GM12878 (cell line): ENCODE measurements around the gene GDF11. TPM values are rescaled to one million over a fixed set of nuclear protein-coding genes. Genes with fewer than 3 reads are reported as not detected.
"Not testable (repeated sequence)": the region's sequence is repeated elsewhere in the genome, so short reads cannot be mapped to it uniquely, and the experiment has no call there.

ENCODE experiments used
- ATAC-seq: fragments of 200-7000 bp; cut with Tn5 transposase; 3 replicates; pipeline ENCODE4 v1.9.1; 2020; ENCODE audit warnings: mild to moderate bottlenecking, moderate library complexity
- BruUV-seq: library from RNA; stranded (reverse); fragments of 400-500 nt; replicated peaks from 2 replicates; lab custom pipeline; 2021; lab: Mats Ljungman, UMichigan
- CTCF ChIA-PET: fragments of 300-600 bp; sonication (Branson Sonifier 250); formaldehyde crosslinking; extraction: SDS; loops from one replicate; lab custom pipeline; 2021; ENCODE audit warnings: inconsistent platforms; lab: Yijun Ruan, JAX
- POLR2A ChIA-PET: fragments of 350-600 bp; formaldehyde crosslinking; extraction: SDS; loops from one replicate; lab custom pipeline; 2021; ENCODE audit warnings: inconsistent platforms; lab: Charles Lee
- RAD21 ChIA-PET: fragments of 300-600 bp; sonication (Branson Sonifier 250); formaldehyde crosslinking; loops from one replicate; lab custom pipeline; 2023; ENCODE audit warnings: antibody characterized with exemption; ENCODE audit not compliant: unreplicated experiment; lab: Charles Lee
- SMC1A ChIA-PET: fragments of 300-600 bp; sonication (Branson Sonifier 250); formaldehyde crosslinking; loops from one replicate; lab custom pipeline; 2023; ENCODE audit not compliant: unreplicated experiment, uncharacterized antibody; lab: Charles Lee
- DNase-seq: peaks from one replicate; pipeline ENCODE4 v3.0.0-alpha.2; 2011; ENCODE audit warnings: low read depth, low spot score
- FAIRE-seq: peaks from 3 replicates; lab custom pipeline; 2011; peaks lifted over from hg19 to GRCh38; lab: Jason Lieb, UNC
- H2AFZ ChIP-seq: 2 replicates; pipeline ENCODE4 v1.6.0; 2011; ENCODE audit warnings: low read depth, low read length, control low read depth; ENCODE audit not compliant: control insufficient read depth
- H3K27ac ChIP-seq: 2 replicates; pipeline ENCODE4 v1.5.1; 2011; ENCODE audit warnings: control low read depth; ENCODE audit not compliant: control insufficient read depth, insufficient read depth
- H3K27me3 ChIP-seq, 2 experiments: replicated peaks in 1 of 2; 2 replicates each; pipeline versions ENCODE4 v1.6.0 to v1.6.1; 2011; ENCODE audit warnings: low read length in 1 of 2; ENCODE audit not compliant: control insufficient read depth in 2 of 2, insufficient read depth in 2 of 2
- H3K36me3 ChIP-seq, 2 experiments: 2 replicates each; pipeline ENCODE4 v1.5.1; 2011; ENCODE audit warnings: low read length in 1 of 2; ENCODE audit not compliant: control insufficient read depth in 2 of 2, insufficient read depth in 2 of 2
- H3K4me1 ChIP-seq: 2 replicates; pipeline ENCODE4 v1.6.1; 2011; ENCODE audit warnings: mild to moderate bottlenecking, low read length, moderate library complexity, mixed read lengths; ENCODE audit not compliant: control insufficient read depth, insufficient read depth
- H3K4me2 ChIP-seq: 2 replicates; pipeline ENCODE4 v1.6.0; 2011; ENCODE audit warnings: control low read depth; ENCODE audit not compliant: control insufficient read depth, insufficient read depth
- H3K4me3 ChIP-seq: fragments of 200-600 bp; sonication (generic); 2 replicates; pipeline ENCODE4 v1.5.1; 2016
- H3K79me2 ChIP-seq: 2 replicates; pipeline ENCODE4 v1.6.0; 2011; ENCODE audit warnings: low read length; ENCODE audit not compliant: control insufficient read depth, insufficient read depth
- H3K9ac ChIP-seq: 2 replicates; pipeline ENCODE4 v1.8.0; 2011; ENCODE audit warnings: low read length, control low read depth, mixed read lengths; ENCODE audit not compliant: control insufficient read depth, insufficient read depth
- H3K9me3 ChIP-seq: replicated peaks from 3 replicates; pipeline ENCODE4 v1.5.1; 2011; ENCODE audit warnings: mild to moderate bottlenecking, low read length; ENCODE audit not compliant: control insufficient read depth, insufficient read depth
- H4K20me1 ChIP-seq: 2 replicates; pipeline ENCODE4 v1.6.0; 2011; ENCODE audit not compliant: control insufficient read depth, insufficient read depth
- KAT2A ChIP-seq: conservative IDR thresholded peaks from 2 replicates; pipeline ENCODE4 v1.6.1; 2011; ENCODE audit warnings: low read depth, low read length; ENCODE audit not compliant: control insufficient read depth
- NFXL1 ChIP-seq: fragments of 450-650 bp; IDR thresholded peaks from 2 replicates; pipeline ENCODE4 v1.6.1; 2017; ENCODE audit warnings: antibody characterized with exemption, mild to moderate bottlenecking, borderline replicate concordance
- POLR2A ChIP-seq: IDR thresholded peaks from 2 replicates; pipeline ENCODE4 v1.6.1; 2011; ENCODE audit warnings: low read depth, mild to moderate bottlenecking, low read length
- POLR2AphosphoS2 ChIP-seq: IDR thresholded peaks from 2 replicates; pipeline ENCODE4 v1.6.1; 2011; ENCODE audit warnings: low read depth, mild to moderate bottlenecking, low read length, improper control_type of control experiment, moderate library complexity
- ZNF687 ChIP-seq: fragments of 450-650 bp; IDR thresholded peaks from 2 replicates; pipeline ENCODE4 v1.6.1; 2017; ENCODE audit warnings: mild to moderate bottlenecking, moderate library complexity
- WGBS: methylation state at CpG from one replicate; pipeline ENCODE4 v1.1.6; 2016; ENCODE audit warnings: low lambda C conversion rate; ENCODE audit not compliant: insufficient replicate concordance, insufficient coverage; ENCODE audit errors: missing lambda C conversion rate; 5-methylcytosine and 5-hydroxymethylcytosine counted together
- in situ Hi-C: fragments of 300-500 bp; cut with MboI; formaldehyde crosslinking; loops from 9 replicates; pipeline ENCODE4 v1.14.3; 2018; ENCODE audit warnings: mixed read lengths
- intact Hi-C: fragments of 100-400 bp; cut with micrococcal nuclease; formaldehyde crosslinking; loops from one replicate; pipeline ENCODE4 v1.14.2; 2022; ENCODE audit not compliant: unreplicated experiment
- polyA plus RNA-seq, 11 experiments: library from polyadenylated mRNA; depleted of rRNA in 4 of 11; unstranded in 6 of 11; stranded (reverse) in 5 of 11; fragments of >200 nt; fragmentation: Nextera tagmentation in 4 of 11; fragmentation: Illumina TruSeq in 1 of 11; extraction: Ambion mirVana in 4 of 11; extraction: Trizol in 1 of 11; gene quantifications; 1 replicate in 1 of 11; 2 replicates in 10 of 11; pipeline versions ENCODE4 v1.2.1 to v1.2.3, GENCODE V29; 2011 to 2016; ENCODE audit warnings: inconsistent platforms in 2 of 11, missing spikeins in 2 of 11, low read depth in 1 of 11
- total RNA-seq, 4 experiments: library from RNA; depleted of rRNA in 3 of 4; stranded (reverse); fragments of >200 nt in 3 of 4; fragmentation: Illumina TruSeq in 1 of 4; extraction: Trizol in 1 of 4; gene quantifications; 2 replicates each; pipeline versions ENCODE4 v1.2.1 to v1.2.3, GENCODE V29; 2013 to 2021
- TF ChIP-seq, protein P1 (sequence below): fragments of 450-650 bp; formaldehyde crosslinking; IDR thresholded peaks from 2 replicates; pipeline ENCODE4 v1.4.0; 2020; ENCODE audit warnings: mild to moderate bottlenecking, moderate library complexity
- TF ChIP-seq, protein P2 (sequence below): fragments of 450-650 bp; formaldehyde crosslinking; IDR thresholded peaks from 2 replicates; pipeline ENCODE4 v1.4.0; 2022; ENCODE audit warnings: mild to moderate bottlenecking, moderate library complexity

Gene GDF11
- total and polyA plus RNA-seq, 10 of the 15 experiments (the other 5 are each of a cell fraction or from before 2014, with no cell fraction given) = 0.83 to 15.4 (median 4.3) TPM

DNA sequence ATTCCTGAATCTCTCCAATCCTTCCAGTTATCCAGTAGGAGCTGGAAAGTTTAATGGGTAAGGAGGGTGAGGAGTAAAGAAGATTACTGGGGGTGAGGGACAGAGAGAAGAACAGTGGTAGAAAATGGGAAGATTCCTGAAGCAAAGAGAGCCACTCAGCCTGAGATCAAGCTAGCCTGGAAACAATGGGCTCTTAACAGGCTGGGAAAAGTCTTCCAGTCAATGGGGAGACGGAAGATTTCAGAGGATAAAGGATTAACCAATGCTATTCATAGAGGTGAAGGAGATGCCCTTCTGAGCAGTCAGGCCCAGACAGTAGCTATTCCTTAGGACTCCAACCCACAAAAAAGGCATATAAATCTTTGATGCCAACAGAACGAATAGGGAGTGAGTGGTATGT lies 14.8 kb downstream of the GDF11 start (continued):
- TF ChIP-seq ZNF687 (no peak), POLR2A (no peak), KAT2A (no peak), POLR2AphosphoS2 (no peak), NFXL1 (no peak)
- TF ChIP-seq, protein P1, sequence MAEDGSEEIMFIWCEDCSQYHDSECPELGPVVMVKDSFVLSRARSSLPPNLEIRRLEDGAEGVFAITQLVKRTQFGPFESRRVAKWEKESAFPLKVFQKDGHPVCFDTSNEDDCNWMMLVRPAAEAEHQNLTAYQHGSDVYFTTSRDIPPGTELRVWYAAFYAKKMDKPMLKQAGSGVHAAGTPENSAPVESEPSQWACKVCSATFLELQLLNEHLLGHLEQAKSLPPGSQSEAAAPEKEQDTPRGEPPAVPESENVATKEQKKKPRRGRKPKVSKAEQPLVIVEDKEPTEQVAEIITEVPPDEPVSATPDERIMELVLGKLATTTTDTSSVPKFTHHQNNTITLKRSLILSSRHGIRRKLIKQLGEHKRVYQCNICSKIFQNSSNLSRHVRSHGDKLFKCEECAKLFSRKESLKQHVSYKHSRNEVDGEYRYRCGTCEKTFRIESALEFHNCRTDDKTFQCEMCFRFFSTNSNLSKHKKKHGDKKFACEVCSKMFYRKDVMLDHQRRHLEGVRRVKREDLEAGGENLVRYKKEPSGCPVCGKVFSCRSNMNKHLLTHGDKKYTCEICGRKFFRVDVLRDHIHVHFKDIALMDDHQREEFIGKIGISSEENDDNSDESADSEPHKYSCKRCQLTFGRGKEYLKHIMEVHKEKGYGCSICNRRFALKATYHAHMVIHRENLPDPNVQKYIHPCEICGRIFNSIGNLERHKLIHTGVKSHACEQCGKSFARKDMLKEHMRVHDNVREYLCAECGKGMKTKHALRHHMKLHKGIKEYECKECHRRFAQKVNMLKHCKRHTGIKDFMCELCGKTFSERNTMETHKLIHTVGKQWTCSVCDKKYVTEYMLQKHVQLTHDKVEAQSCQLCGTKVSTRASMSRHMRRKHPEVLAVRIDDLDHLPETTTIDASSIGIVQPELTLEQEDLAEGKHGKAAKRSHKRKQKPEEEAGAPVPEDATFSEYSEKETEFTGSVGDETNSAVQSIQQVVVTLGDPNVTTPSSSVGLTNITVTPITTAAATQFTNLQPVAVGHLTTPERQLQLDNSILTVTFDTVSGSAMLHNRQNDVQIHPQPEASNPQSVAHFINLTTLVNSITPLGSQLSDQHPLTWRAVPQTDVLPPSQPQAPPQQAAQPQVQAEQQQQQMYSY = no peak
- TF ChIP-seq, protein P2, sequence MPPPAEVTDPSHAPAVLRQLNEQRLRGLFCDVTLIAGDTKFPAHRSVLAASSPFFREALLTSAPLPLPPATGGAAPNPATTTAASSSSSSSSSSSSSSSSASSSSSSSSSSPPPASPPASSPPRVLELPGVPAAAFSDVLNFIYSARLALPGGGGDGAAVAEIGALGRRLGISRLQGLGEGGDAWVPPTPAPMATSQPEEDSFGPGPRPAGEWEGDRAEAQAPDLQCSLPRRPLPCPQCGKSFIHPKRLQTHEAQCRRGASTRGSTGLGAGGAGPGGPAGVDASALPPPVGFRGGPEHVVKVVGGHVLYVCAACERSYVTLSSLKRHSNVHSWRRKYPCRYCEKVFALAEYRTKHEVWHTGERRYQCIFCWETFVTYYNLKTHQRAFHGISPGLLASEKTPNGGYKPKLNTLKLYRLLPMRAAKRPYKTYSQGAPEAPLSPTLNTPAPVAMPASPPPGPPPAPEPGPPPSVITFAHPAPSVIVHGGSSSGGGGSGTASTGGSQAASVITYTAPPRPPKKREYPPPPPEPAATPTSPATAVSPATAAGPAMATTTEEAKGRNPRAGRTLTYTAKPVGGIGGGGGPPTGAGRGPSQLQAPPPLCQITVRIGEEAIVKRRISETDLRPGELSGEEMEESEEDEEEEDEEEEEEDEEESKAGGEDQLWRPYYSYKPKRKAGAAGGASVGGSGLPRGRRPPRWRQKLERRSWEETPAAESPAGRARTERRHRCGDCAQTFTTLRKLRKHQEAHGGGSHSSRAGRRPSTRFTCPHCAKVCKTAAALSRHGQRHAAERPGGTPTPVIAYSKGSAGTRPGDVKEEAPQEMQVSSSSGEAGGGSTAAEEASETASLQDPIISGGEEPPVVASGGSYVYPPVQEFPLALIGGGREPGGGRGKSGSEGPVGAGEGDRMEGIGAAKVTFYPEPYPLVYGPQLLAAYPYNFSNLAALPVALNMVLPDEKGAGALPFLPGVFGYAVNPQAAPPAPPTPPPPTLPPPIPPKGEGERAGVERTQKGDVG (CRISPR knock-in tag) = no peak

DNA sequence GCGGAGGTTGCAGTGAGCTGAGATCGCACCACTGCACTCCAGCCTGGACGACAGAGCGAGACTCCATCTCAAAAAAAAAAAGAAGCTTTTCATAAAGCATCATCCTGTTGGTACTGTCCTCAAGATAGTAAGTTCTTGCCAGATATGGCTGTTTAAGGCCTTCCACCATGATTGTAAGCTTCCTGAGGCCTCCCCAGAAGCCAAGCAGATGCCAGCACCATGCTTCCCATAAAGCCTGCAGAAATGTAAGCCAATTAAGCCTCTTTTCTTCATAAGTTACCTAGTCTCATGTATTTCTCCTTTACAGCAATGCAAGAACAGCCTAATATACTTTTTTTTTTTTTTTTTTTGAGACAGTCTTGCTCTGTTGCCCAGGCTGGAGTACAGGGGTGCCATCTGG lies 15.7 kb downstream of the GDF11 start:
- BruUV-seq, DNase-seq, H3K4me2 ChIP-seq, FAIRE-seq, H3K4me1 ChIP-seq, ATAC-seq, H2AFZ ChIP-seq, H3K4me3 ChIP-seq, RAD21 ChIA-PET, H3K79me2 ChIP-seq, H3K9ac ChIP-seq, H3K9me3 ChIP-seq, H3K27ac ChIP-seq, intact Hi-C loops, H3K27me3 ChIP-seq, H4K20me1 ChIP-seq, in situ Hi-C loops: not testable (repeated sequence)
- ChIA-PET POLR2A (interaction anchor here (0.5 kb wide), 1 partner anchor 404 kb away, joined by 3 read pairs; no protein-coding TSS in a partner anchor), CTCF (interaction anchor here (0.7 to 2.7 kb wide), 4 partner anchors 11 to 42 kb away, joined by 3 to 12 read pairs (median 6); no protein-coding TSS in a partner anchor), SMC1A (interaction anchor here (1.0 to 3.6 kb wide), 2 partner anchors 11 to 14 kb away, joined by 4 to 21 read pairs; no protein-coding TSS in a partner anchor)
- H3K36me3 ChIP-seq = peaks cover 14 to 35% of the 10 kb centered on the region in 2 experiments
- WGBS = 100% methylated on average over 4 of the region's 4 CpGs
